ENCODE results near the gene PTPRK.
"Not testable (repeated sequence)": the region's sequence is repeated elsewhere in the genome, so short reads cannot be mapped to it uniquely, and the experiment has no call there.

PTPRK gene

DNA sequence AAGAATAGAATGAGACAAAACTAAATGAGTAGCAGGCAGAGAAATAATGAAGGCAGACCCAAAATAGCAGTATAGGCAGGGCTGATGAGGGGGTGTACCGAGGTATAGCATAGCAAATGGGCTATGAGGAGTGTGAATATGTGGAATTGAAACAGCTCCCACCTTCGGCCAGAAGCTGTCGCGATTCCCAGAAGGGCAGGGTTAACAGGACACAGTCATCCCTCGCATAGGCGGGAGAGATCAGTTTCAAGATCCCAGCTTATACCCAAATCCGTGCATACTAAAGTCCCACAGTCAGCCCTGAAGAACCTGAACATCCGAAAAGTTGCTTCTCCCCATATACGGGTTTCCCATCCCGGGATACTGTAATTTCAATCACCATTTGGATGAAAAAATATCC, 82.7 kb downstream of the PTPRK start:
- no peak for FAIRE-seq

GRCh38 chr6:128434752-128435151, 85.6 kb downstream of the PTPRK start:
- FAIRE-seq = not testable (repeated sequence)

DNA sequence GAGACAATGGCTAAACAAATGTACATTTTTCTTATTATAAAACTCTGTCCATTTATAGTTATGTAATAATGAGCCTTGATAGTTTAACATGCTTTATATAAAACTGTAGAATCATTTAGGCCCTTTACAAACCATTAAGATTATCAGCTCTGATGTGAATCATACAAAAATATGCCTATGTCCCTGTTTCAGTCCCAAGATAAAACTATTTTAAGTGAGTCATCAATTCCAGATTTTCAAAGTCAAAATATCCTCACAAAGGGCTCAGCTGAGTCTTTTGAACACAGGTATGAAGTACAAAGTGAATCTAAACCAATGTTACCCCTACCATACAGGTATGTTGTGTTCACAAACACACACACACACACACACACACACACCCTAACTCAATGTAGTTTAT, 88.0 kb downstream of the PTPRK start:
- FAIRE-seq = no peak

DNA sequence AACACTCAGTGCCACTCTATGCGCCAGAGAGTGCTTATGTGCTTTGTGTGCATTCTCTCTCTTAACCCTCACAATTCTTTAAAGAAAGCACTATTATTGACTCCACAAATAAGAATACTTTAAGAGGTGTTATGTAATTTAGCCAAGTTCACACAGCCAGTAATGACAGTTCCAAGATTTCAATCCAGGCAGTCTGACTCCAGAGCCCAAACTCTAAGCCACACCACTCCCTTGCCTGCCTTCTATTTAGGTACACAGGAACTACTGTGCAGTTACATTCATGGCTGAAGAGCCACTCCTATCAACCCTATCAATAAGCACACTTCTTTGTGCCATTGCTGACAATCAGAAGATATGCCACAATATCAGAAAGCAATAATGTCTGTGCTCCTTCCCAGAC, 93.3 kb downstream of the PTPRK start:
- no peak for FAIRE-seq

DNA sequence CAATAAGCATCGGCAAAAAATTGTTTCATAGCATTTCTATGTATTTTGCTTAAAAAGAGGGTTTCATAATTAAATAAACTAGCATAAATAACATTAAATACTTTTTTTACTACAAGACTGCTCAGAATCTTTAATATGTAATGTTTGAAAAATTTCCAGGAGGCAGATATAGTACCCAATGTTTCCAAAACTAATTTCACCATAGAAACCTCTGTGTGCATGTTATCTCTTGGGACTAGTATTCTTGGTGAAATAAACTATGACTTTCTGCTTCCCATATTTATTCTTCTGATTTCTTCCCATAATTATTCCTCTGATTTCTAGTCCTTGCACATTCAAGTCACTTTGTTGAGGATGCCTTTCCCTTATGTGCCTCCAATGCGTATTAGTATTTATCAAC, 94.5 kb downstream of the PTPRK start:
- no peak for FAIRE-seq

GRCh38 chr6:128422871-128423270, 97.5 kb downstream of the PTPRK start:
- no peak for FAIRE-seq

DNA sequence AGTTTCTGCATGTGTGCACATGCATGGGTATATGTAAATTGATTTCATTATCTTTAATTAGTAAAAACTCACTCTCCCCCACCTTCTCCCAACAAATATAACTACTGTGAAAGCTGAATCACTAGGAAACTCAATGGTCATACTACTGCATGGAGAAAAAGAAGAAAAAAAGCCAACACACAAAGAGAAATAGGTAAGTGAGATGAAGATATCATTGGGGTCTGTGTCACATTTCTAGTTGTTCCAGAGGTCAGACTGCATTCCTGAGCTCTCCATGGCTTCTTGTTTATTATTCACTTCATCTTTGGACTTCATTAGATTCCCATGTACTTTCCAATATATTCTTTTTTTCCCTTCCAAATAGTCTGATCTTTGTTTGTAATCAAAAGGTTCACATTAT, 98.2 kb downstream of the PTPRK start:
- no peak for FAIRE-seq

DNA sequence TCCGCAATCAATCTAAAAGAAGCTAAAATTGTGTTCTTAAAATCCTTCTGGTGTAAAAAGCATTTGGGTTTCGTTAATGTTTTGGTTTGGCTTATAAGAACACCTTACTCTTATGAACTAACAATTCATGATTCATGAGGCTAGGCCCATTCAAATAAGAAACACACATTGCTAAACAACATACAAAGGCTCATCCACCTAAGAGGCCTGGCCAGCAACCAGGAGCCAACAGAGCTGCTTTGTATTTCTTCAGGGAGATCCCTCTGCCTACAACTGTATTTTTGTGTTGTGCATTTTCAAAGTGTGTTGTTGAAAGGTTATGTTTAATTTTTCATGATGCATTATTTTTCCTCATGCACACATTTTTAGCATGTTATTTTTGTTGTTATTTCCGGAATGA, 98.6 kb downstream of the PTPRK start:
- no peak for FAIRE-seq

GRCh38 chr6:128417698-128418097, 102.7 kb downstream of the PTPRK start:
- FAIRE-seq = no peak

DNA sequence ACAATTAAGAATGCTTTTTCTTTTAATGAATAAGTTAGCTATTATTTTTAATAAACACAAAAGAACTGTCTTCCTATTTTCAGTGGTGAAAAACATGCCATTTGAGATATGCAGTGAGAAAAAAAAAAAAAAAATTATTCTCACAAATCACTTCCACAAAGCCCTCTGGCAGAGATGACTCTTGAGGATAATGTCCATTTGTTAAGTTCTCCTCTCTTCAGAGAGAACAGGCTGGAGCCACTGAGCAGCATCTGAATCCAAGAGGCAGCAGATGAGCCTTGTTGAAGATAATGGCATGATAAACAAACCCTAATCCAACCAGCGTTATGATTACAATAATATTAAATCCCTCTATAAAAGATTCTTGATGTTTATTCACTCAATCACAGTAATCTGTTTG, 105.0 kb downstream of the PTPRK start:
- no peak for FAIRE-seq

- FAIRE-seq = no peak
These were observed 105.5 kb downstream of the PTPRK start for GRCh38 chr6:128414943-128415342.

GRCh38 chr6:128413291-128413690, 107.1 kb downstream of the PTPRK start:
- no peak for FAIRE-seq

DNA sequence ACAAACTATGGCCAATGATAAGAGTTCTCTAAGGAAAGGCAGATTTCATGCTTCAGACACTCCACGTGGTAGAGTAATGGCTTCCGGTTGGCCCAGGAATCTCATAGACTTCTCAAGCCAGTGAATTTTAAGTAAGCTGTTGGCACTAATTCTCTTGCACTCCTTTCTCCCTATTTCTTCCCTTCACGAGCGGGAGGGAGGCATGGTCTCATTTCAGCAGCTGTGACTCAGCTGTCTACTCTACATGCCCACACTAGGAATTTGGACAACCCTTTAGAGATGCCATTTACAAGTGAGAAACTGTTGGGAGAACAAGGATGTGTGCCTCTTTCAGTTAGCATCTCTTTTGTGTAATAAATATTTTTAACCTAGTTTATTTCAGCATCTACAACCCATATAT, 107.7 kb downstream of the PTPRK start:
- no peak for FAIRE-seq

- no peak for FAIRE-seq
These were observed 109.8 kb downstream of the PTPRK start for GRCh38 chr6:128410584-128410983.

GRCh38 chr6:128409003-128409402, 111.4 kb downstream of the PTPRK start:
- no peak for FAIRE-seq

- no peak for FAIRE-seq
These were observed 113.9 kb downstream of the PTPRK start for GRCh38 chr6:128406453-128406852.

DNA sequence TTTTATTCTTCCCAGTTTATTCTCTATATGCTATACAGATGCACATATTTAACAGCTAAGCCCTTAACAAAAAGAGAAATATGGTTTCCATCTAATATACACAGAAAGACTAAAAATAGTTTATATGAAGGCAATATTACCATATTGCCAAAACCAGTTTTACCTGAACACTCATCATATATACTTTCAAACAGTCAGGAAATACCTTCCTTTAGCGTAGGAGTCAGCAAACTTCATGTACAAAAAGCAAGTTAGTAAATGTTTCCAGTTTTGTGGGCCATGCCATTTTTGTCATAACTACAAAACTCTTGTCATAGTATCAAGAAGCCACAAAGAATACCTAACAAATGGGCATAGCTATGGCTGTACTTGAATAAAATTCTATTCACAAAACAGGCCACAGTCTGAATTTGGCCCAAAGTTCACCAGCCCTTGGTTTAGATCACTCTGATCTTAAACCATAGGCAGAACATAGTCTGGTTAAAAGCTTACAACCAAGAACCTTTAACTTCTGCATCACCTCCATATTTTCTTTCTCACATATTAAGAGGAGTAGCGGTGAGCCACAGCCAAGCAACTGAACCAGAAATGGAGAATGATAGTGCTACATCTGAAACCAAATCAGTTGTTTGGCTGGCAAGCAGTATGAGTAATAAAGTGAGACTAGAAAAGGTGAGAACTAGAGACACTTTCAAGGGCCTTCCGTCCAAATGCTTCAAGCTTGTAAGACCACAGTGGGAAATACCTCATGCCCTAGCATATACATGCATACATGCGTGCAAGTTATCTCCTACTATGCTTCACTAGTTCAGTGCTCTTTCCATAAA, 116.6 kb downstream of the PTPRK start:
- no peak for FAIRE-seq

DNA sequence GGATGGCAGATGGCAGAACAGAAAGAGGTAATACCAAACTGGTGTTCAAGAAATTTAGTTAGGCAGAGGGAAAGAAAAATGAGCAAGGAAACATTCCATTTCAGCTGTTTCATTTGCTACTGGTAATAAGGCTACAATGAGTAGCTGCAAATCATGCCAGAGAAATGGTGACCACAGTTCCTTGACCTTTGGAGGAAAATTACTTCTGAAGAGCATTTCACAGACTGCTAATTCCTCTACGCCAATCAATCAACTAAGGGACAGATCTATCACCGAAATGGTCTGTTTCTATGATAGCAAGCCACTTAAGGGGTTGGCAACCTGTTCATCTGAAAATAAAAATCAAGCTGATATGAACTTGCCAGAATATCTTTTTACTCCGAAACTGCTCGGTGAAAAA, 119.5 kb downstream of the PTPRK start:
- FAIRE-seq = no peak

GRCh38 chr6:128397996-128398395, 122.4 kb downstream of the PTPRK start:
- no peak for FAIRE-seq

DNA sequence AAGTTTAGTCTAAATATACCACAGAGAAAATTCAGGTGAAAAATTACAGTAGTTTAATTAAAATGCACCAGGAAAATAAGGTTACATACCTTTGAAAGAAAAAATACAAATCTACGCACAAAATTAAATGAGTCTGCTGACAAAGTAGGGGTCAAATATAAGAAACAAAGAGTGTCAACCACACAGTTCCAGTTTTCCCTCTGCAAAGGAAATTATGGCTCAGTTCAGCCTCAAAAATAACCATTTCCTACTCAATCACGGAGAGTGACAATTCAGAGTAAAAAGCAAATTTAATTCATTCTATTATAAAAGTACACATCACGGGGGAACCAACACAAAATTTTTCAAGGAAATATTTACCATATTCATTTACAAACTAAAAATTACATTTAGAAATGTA, 124.8 kb downstream of the PTPRK start:
- FAIRE-seq = no peak

- FAIRE-seq = no peak
These were observed 125.2 kb downstream of the PTPRK start for GRCh38 chr6:128395188-128395587.

DNA sequence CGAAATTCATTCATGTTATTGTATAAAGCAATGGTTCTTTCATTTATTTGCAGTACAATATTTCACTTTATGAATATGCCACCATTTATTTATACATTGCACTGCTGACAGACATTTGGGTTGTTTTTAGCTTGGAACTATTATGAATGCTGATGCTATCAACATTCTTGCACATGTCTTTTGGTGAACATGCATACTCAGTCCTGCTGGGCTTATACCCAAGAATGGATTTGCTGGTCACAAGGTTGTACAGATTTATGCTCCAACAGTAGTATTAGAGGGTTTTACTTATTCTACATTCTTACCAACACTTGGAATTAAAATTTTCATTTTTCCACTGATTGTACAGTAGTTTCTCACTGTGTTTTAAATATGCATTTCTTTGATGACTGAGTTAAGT, 126.2 kb downstream of the PTPRK start:
- FAIRE-seq = no peak

DNA sequence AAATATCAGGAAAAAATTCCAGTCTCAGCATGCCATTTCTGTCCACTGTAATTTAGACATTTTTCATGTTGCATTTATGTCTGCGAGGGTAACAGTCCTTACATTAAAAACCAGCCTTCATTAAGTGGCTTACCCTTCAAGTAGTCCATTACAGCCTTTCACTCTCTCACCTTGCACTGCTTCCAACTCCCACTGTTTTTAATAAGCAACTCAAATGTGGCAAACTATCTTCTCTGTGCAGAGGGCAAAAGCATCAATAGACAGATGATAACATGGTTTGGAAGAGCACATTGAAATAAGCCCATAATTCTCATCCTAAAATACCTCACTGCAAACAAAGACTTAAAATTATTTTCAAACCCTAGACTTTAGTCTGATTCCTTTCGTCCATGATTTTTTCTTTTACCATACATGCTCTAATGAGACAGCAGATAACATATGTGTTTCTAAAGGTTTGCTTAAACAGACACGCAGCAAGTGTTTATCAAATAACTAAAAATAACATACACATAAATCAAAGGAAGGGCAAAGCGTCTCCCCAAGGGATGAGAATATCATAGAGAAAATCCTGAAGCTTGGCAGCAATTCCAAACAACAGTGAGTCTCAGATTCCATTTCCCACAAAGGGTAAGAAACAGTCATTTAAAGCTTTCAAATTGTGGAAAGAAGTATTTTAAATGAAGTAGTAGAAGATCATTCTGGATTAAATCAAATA, 130.4 kb downstream of the PTPRK start:
- FAIRE-seq = peak; percentile 55

DNA sequence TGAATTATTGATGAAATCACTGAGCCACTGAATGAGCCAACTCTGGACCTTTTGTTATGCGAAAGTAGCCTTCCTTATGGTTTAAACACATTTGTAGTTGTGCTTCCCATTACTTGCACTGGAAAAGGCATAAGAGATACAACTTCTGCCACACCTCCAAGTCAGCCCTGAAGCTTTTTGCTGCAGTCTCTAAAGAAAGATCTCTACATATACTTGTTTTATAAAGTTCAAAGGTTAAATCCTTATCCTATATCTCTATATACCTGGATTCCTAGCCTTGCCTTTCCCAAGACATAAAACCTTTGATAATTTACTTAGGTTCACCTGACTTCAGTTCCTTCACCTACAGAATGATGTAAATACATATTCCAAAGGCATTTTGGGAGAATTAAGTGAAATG, 132.0 kb downstream of the PTPRK start:
- FAIRE-seq = no peak

- no peak for FAIRE-seq
These were observed 139.5 kb downstream of the PTPRK start for GRCh38 chr6:128380891-128381290.

Data from islet of Langerhans (tissue), 1 donor.